AG10803 (cell line): ENCODE results near the gene MYO5B.
A peak's percentile ranks its signal among the peaks of the same experiment; 100 is the strongest.
"Not testable (repeated sequence)": the region's sequence is repeated elsewhere in the genome, so short reads cannot be mapped to it uniquely, and the experiment has no call there.

Experiments used
- DNase-seq: peaks from one replicate; pipeline ENCODE4 v3.0.0; 2010; ENCODE audit warnings: low read depth
- H3K4me3 ChIP-seq: 2 replicates; pipeline ENCODE4 v1.5.1; 2011; ENCODE audit warnings: mild to moderate bottlenecking, low read length, control low read depth
- CTCF ChIP-seq: conservative IDR thresholded peaks from 2 replicates; pipeline ENCODE4 v1.5.1; 2011; ENCODE audit warnings: mild to moderate bottlenecking, low read length, control low read depth, inconsistent platforms

MYO5B gene

GRCh38 chr18:49794743-49795142 is 400.2 kb downstream of the MYO5B start:
- no peak overlapping the region for H3K4me3 ChIP-seq
- no peak for TF ChIP-seq CTCF
- DNase-seq, result no peak

- not testable (repeated sequence) for H3K4me3 ChIP-seq, DNase-seq
Measured at GRCh38 chr18:49789560-49790134, 405.3 kb downstream of the MYO5B start.

GRCh38 chr18:49788327-49788898 is 406.5 kb downstream of the MYO5B start:
- DNase-seq, result no peak
- H3K4me3 ChIP-seq, result no peak overlapping the region; the same call in 1 of the 2 replicates
- no peak for TF ChIP-seq CTCF

- H3K4me3 ChIP-seq, result no peak overlapping the region
- DNase-seq, result no peak
- no peak for TF ChIP-seq CTCF
Measured at GRCh38 chr18:49786019-49786720, 408.8 kb downstream of the MYO5B start.

- TF ChIP-seq CTCF, result peak; percentile 46
- DNase-seq, result peak; percentile 38
Measured at GRCh38 chr18:49784427-49785185, 410.3 kb downstream of the MYO5B start.

GRCh38 chr18:49783631-49784030 is 411.3 kb downstream of the MYO5B start:
- H3K4me3 ChIP-seq, DNase-seq: not testable (repeated sequence)

More at GRCh38 chr18:49784427-49785185, 410.3 kb downstream of the MYO5B start:
- no peak overlapping the region for H3K4me3 ChIP-seq

GRCh38 chr18:49778826-49779465 is 416.0 kb downstream of the MYO5B start:
- DNase-seq, result no peak
- TF ChIP-seq CTCF, result no peak
- H3K4me3 ChIP-seq, result no peak overlapping the region
